Measurements from ENCODE around the gene RTN4R.

GRCh38 chr22:20248461-20248978 is 19.6 kb downstream of the RTN4R start:
- TF ChIP-seq, protein P1, sequence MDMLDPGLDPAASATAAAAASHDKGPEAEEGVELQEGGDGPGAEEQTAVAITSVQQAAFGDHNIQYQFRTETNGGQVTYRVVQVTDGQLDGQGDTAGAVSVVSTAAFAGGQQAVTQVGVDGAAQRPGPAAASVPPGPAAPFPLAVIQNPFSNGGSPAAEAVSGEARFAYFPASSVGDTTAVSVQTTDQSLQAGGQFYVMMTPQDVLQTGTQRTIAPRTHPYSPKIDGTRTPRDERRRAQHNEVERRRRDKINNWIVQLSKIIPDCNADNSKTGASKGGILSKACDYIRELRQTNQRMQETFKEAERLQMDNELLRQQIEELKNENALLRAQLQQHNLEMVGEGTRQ (CRISPR knock-in tag; IDR thresholded peaks at IDR 0.05): no peak
- TF ChIP-seq BRF1 (IDR thresholded peaks at IDR 0.05; ENCODE audit: borderline replicate concordance, extremely low read depth, insufficient read length): no peak
- TF ChIP-seq HDAC6 (IDR thresholded peaks at IDR 0.05; ENCODE audit: low read depth, low read length): no peak
- no peak for TF ChIP-seq POLR2A (conservative IDR thresholded peaks at IDR 0.05)
- no peak for TF ChIP-seq ESRRA (IDR thresholded peaks at IDR 0.05; ENCODE audit: borderline replicate concordance, low read depth)
- no peak for TF ChIP-seq MTF1 (CRISPR knock-in tag; IDR thresholded peaks at IDR 0.05; ENCODE audit: borderline replicate concordance)
- no peak for TF ChIP-seq EHMT2 (IDR thresholded peaks at IDR 0.05)
- no peak for TF ChIP-seq TSC22D4 (tag; IDR thresholded peaks at IDR 0.05)
- no peak for TF ChIP-seq ADNP (tag; IDR thresholded peaks at IDR 0.05)
- TF ChIP-seq, protein P2, sequence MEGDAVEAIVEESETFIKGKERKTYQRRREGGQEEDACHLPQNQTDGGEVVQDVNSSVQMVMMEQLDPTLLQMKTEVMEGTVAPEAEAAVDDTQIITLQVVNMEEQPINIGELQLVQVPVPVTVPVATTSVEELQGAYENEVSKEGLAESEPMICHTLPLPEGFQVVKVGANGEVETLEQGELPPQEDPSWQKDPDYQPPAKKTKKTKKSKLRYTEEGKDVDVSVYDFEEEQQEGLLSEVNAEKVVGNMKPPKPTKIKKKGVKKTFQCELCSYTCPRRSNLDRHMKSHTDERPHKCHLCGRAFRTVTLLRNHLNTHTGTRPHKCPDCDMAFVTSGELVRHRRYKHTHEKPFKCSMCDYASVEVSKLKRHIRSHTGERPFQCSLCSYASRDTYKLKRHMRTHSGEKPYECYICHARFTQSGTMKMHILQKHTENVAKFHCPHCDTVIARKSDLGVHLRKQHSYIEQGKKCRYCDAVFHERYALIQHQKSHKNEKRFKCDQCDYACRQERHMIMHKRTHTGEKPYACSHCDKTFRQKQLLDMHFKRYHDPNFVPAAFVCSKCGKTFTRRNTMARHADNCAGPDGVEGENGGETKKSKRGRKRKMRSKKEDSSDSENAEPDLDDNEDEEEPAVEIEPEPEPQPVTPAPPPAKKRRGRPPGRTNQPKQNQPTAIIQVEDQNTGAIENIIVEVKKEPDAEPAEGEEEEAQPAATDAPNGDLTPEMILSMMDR (IDR thresholded peaks at IDR 0.05 in 2 of 3, conservative IDR thresholded peaks at IDR 0.05 in 1 of 3; ENCODE audit: insufficient read depth in 2 of 3, low read depth in 1 of 3, low read length in 3 of 3): no peak
- TF ChIP-seq ZNF408 (CRISPR knock-in tag; IDR thresholded peaks at IDR 0.05; ENCODE audit: low read depth): no peak
- no peak for TF ChIP-seq EGR1 (conservative IDR thresholded peaks at IDR 0.05)
- no peak for TF ChIP-seq ZNF76 (CRISPR knock-in tag; IDR thresholded peaks at IDR 0.05; ENCODE audit: borderline replicate concordance)

All from K562 (cell line).